Liver (tissue), 9 donors: Measurements from ENCODE around the gene DR1. TPM values are rescaled to one million over a fixed set of nuclear protein-coding genes. Genes with fewer than 3 reads are reported as not detected.

Experiments used
- DNase-seq: peaks from one replicate; pipeline ENCODE4 v3.0.0-alpha.2; 2017; ENCODE audit warnings: low spot score
- H3K27ac ChIP-seq, 2 donors: one replicate each; pipeline ENCODE4 v1.7.0; 2013; ENCODE audit warnings: inconsistent platforms in 2 of 2, low read length in 2 of 2, control low read depth in 1 of 2, low read depth in 1 of 2, mild to moderate bottlenecking in 1 of 2
- H3K27me3 ChIP-seq, 4 donors: one replicate each; pipeline versions ENCODE4 v1.6.1 to v1.7.0; 2013; ENCODE audit warnings: low read length in 3 of 4, inconsistent platforms in 1 of 4, mild to moderate bottlenecking in 1 of 4, moderate library complexity in 1 of 4; ENCODE audit not compliant: control insufficient read depth in 4 of 4, insufficient read depth in 4 of 4
- H3K36me3 ChIP-seq, 4 donors: one replicate each; pipeline versions ENCODE4 v1.6.1 to v1.7.0; 2013; ENCODE audit warnings: low read length in 3 of 4, mild to moderate bottlenecking in 3 of 4, low read depth in 1 of 4, moderate library complexity in 1 of 4; ENCODE audit not compliant: control insufficient read depth in 4 of 4, insufficient read depth in 3 of 4
- H3K4me1 ChIP-seq, 4 donors: one replicate each; pipeline versions ENCODE4 v1.6.1 to v1.7.0; 2013; ENCODE audit warnings: low read length in 3 of 4, mild to moderate bottlenecking in 3 of 4, moderate library complexity in 1 of 4; ENCODE audit not compliant: control insufficient read depth in 4 of 4, insufficient read depth in 4 of 4
- H3K4me3 ChIP-seq, 3 donors: one replicate each; pipeline versions ENCODE4 v1.6.1 to v1.7.0; 2013; ENCODE audit warnings: low read length in 3 of 3, control low read depth in 1 of 3, low read depth in 1 of 3, mild to moderate bottlenecking in 1 of 3
- H3K9ac ChIP-seq, 2 donors: one replicate each; pipeline ENCODE4 v1.7.0; 2013; ENCODE audit warnings: low read length in 2 of 2, mild to moderate bottlenecking in 2 of 2, moderate library complexity in 2 of 2, control low read depth in 1 of 2, low read depth in 1 of 2
- H3K9me3 ChIP-seq, 4 donors: one replicate each; pipeline versions ENCODE4 v1.6.1 to v1.7.0; 2013; ENCODE audit warnings: low read length in 3 of 4; ENCODE audit not compliant: control insufficient read depth in 4 of 4
- ATF3 ChIP-seq: IDR thresholded peaks from 2 replicates; pipeline ENCODE4 v1.6.1; 2016; ENCODE audit warnings: antibody characterized with exemption
- CTCF ChIP-seq: fragments of 150-350 bp; IDR thresholded peaks from 2 replicates; pipeline ENCODE4 v1.5.1; 2017; ENCODE audit warnings: improper control_type of control experiment, low read depth, low read length; ENCODE audit not compliant: missing input control
- EGR1 ChIP-seq, 2 donors: IDR thresholded peaks; 2 replicates each; pipeline ENCODE4 v1.6.1; 2016 to 2018; ENCODE audit warnings: antibody characterized with exemption in 2 of 2, low read depth in 2 of 2
- FOXA1 ChIP-seq: IDR thresholded peaks from 2 replicates; pipeline ENCODE4 v1.6.1; 2016; ENCODE audit warnings: antibody characterized with exemption
- FOXA2 ChIP-seq: IDR thresholded peaks from 2 replicates; pipeline ENCODE4 v1.6.1; 2016; ENCODE audit warnings: antibody characterized with exemption
- GABPA ChIP-seq, 2 donors: IDR thresholded peaks in 1 of 2; conservative IDR thresholded peaks in 1 of 2; 2 replicates each; pipeline ENCODE4 v1.6.1; 2016; ENCODE audit warnings: antibody characterized with exemption in 2 of 2, mild to moderate bottlenecking in 1 of 2, moderate library complexity in 1 of 2
- HNF4A ChIP-seq, 2 donors: conservative IDR thresholded peaks; 2 replicates each; pipeline ENCODE4 v1.6.1; 2016; ENCODE audit warnings: antibody characterized with exemption in 2 of 2, mild to moderate bottlenecking in 2 of 2
- HNF4G ChIP-seq: IDR thresholded peaks from 2 replicates; pipeline ENCODE4 v1.6.1; 2016; ENCODE audit warnings: antibody characterized with exemption
- JUND ChIP-seq, 2 donors: IDR thresholded peaks; 2 replicates each; pipeline ENCODE4 v1.6.1; 2016; ENCODE audit warnings: antibody characterized with exemption in 2 of 2
- MAX ChIP-seq: IDR thresholded peaks from 2 replicates; pipeline ENCODE4 v1.6.1; 2016; ENCODE audit warnings: antibody characterized with exemption
- NR2F2 ChIP-seq: IDR thresholded peaks from 2 replicates; pipeline ENCODE4 v1.6.1; 2016; ENCODE audit warnings: antibody characterized with exemption
- RAD21 ChIP-seq, 2 donors: IDR thresholded peaks; 2 replicates each; pipeline ENCODE4 v1.6.1; 2016; ENCODE audit warnings: antibody characterized with exemption in 2 of 2, mild to moderate bottlenecking in 2 of 2
- REST ChIP-seq: IDR thresholded peaks from 2 replicates; pipeline ENCODE4 v1.6.1; 2016; ENCODE audit warnings: antibody characterized with exemption, mild to moderate bottlenecking
- SP1 ChIP-seq: IDR thresholded peaks from 2 replicates; pipeline ENCODE4 v1.6.1; 2018; ENCODE audit warnings: antibody characterized with exemption, mild to moderate bottlenecking
- TAF1 ChIP-seq: conservative IDR thresholded peaks from 2 replicates; pipeline ENCODE4 v1.6.1; 2016; ENCODE audit warnings: antibody characterized with exemption, mild to moderate bottlenecking
- ZBTB33 ChIP-seq: IDR thresholded peaks from 2 replicates; pipeline ENCODE4 v1.6.1; 2016; ENCODE audit warnings: antibody characterized with exemption
- WGBS: extraction: QIAGEN DNeasy Blood & Tissue Kit; methylation state at CpG from one replicate; pipeline ENCODE4 v1.1.7; 2013; 5-methylcytosine and 5-hydroxymethylcytosine counted together
- polyA plus RNA-seq, 2 donors: library from polyadenylated mRNA; stranded (reverse) in 1 of 2; unstranded in 1 of 2; fragments of 200-250 nt in 1 of 2; fragments of >200 nt in 1 of 2; fragmentation: Nextera tagmentation in 1 of 2; extraction: Ambion mirVana in 1 of 2; gene quantifications; one replicate each; pipeline versions ENCODE4 v1.2.1 to v1.2.3, GENCODE V29; 2013 to 2015
- total RNA-seq, 2 donors: library from RNA; depleted of rRNA; stranded (reverse); fragments of >200 nt; gene quantifications; one replicate each; pipeline ENCODE4 v1.2.3, GENCODE V29; 2014
- donor health status: healthy.
- donor health status: healthy.
- donor health status: healthy.
- donor health status: healthy.
- donor health status: healthy.

Gene DR1
- total and polyA plus RNA-seq, 4 donors: 9.4 to 20.5 (median 12.2) TPM

GRCh38 chr1:93344484-93344883, 1.2 kb upstream of the DR1 start (continued):
- no peak for TF ChIP-seq ZBTB33
- TF ChIP-seq GABPA (IDR thresholded peaks at IDR 0.05 in 1 of 2, conservative IDR thresholded peaks at IDR 0.05 in 1 of 2): no peak
- no peak for TF ChIP-seq TAF1
- no peak for TF ChIP-seq FOXA2
- TF ChIP-seq ATF3: no peak
- no peak for TF ChIP-seq MAX
- TF ChIP-seq NR2F2: no peak

- Histone ChIP-seq H3K9ac (peak overlapping the region; percentile 89 to 96), H3K4me3 (peak overlapping the region; percentile 74 to 81 (median 78)), H3K4me1 (peaks cover 2 to 31% (median 16%) of the 10 kb centered on the region in 4 donors), H3K27me3 (no peaks in the 10 kb centered on the region), H3K27ac (peak overlapping the region; percentile 62 to 95), H3K36me3 (no peaks in the 10 kb centered on the region), H3K9me3 (no peaks in the 10 kb centered on the region)
- TF ChIP-seq EGR1 (IDR thresholded peaks at IDR 0.05; ENCODE audit: low read depth in 2 of 2): no peak
- no peak for TF ChIP-seq ATF3
- no peak for TF ChIP-seq REST
- no peak for TF ChIP-seq TAF1
- no peak for TF ChIP-seq HNF4G
- no peak for TF ChIP-seq RAD21 (IDR thresholded peaks at IDR 0.05)
- WGBS: 15% methylated on average over 12 of the region's 12 CpGs
- DNase-seq: no peak
Measured at GRCh38 chr1:93344886-93345632, 648 bp upstream of the DR1 start.

- peaks cover 2 to 34% (median 16%) of the 10 kb centered on the region in 4 donors for H3K4me1 ChIP-seq
Measured at GRCh38 chr1:93346421-93346993, 800 bp downstream of the DR1 start.

More at GRCh38 chr1:93346421-93346993, 800 bp downstream of the DR1 start:
- no peak for TF ChIP-seq HNF4A (conservative IDR thresholded peaks at IDR 0.05)
- TF ChIP-seq SP1: no peak
- no peak for TF ChIP-seq JUND (IDR thresholded peaks at IDR 0.05)
- no peak for TF ChIP-seq FOXA2
- TF ChIP-seq FOXA1: no peak
- no peak for TF ChIP-seq CTCF
- no peak for TF ChIP-seq ZBTB33
- Histone ChIP-seq H3K9ac (peak overlapping the region; percentile 75 to 96), H3K36me3 (no peaks in the 10 kb centered on the region), H3K27ac (peak overlapping the region; percentile 62 to 95), H3K9me3 (no peaks in the 10 kb centered on the region), H3K27me3 (no peaks in the 10 kb centered on the region), H3K4me3 (peak overlapping the region; percentile 74 to 81 (median 78))
- WGBS: under 1% methylated on average over 22 of the region's 22 CpGs
- DNase-seq: peak; percentile 51
